Stimulated activated CD4-positive, alpha-beta T cell treated with anti-CD3 and anti-CD28 coated beads, Interleukin-4, amount 100 ng/mL, for 1 hour (primary cell): ENCODE results near the gene RAD21L1.

ENCODE experiments used
- DNase-seq: peaks from one replicate; pipeline ENCODE4 v3.0.0-alpha.2; 2020

The RAD21L1 gene

DNA sequence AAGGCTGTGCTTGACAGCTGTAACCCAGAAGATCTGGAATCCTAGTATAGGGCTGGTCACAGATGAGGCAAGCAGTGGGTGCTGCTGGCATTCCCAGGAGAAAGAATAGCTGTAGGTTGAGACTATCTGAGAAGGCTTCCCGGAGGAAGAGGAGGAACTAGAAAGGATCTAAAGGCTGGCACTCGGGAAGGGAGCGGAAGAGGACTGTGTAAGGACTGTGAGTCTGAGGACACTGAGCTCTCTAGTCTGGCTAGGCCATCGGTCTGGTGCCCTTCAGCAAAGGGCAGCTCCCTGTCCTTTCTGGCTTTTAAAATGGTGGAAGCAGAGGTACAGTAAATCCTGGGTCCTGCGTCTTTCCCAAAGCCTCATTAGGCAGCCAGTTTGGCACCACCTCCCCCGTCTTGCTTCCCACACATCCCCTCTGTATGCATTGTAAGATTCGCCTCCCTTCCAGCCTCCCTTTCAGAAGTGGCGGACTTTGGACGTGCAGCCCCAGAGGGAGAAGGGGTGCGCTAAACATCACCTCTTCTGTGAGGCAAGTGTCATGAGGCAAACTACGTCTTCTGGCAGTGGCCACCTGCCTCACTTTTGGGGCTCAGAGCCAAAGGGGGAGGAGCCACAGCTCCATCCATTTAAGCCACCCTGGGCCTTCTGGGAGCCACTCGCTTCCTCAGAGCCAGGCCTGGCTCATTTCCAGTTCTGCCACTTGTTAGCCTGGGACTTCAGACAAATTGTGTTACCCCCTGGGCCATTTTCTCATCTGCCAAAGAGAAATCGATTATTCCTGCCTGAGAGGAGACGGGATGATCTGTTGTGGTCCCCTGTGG is 48.9 kb downstream of the RAD21L1 start:
- no peak for DNase-seq

DNA sequence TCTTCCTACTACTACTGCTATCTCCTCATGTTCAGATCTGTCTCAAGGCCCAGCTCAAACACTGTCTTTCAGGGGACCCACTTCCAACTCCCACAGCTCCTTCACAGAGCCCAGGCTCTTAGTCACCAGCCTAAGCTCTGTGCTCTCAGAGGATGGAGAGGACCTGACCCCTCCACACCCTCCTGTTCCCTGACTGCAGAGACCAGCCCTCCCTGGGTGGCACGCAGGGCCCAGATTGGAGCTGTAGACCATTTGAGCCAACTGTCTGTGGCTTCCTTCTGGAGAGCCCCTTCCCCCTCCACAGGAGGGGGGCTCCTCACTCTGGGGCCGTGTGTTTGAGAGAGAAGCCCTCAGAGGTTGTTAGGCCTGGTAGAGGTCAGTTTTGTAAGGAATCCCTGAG is 50.1 kb downstream of the RAD21L1 start:
- DNase-seq = no peak

- DNase-seq = no peak
Measured at GRCh38 chr20:1277529-1278322, 51.9 kb downstream of the RAD21L1 start.

GRCh38 chr20:1278993-1279392 is 53.1 kb downstream of the RAD21L1 start:
- DNase-seq = no peak

DNA sequence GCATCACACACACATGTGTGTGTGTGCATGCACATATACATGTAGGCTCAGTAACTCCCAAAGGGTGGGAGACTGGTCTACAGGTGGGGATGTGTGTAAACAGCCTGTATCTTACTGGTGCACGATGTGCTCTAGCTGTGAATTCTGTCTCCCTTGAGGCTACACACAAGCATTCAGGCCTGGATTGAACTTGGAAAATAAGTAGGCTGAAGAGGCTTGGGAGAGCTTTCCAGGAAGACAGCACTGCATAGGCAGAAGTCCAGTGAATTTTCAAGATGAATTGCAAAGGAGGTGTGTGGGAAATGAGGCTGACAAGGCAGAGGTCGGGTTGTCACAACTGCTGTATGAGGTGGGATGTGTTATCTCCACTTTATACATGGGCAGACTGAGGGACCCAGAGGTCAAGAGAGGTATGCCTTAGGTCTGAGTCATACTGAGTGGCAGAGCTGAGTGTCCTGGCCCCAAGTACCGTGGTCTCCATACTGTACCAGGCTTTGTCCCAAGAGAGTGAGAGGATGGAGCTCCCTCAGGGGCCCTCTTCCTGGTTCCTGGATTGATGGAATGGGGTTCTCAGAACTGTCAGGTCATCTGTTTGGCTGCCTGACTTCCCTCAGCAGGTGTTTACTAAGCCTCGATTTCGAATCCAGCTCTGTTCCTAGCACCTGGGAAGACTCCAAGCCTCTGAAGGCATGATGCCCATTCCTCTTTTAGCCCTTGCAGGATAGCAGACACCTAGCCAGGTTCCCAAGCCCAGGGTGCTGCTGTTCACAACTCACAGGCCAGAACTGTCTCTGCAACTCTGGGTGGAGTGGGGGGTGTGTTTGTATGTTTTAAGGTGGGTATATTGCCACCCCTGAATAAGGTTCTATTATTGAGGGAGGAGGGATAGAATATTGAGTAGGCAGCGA is 54.6 kb downstream of the RAD21L1 start:
- no peak for DNase-seq

- DNase-seq = no peak
Measured at GRCh38 chr20:1281279-1282057, 55.6 kb downstream of the RAD21L1 start.

DNA sequence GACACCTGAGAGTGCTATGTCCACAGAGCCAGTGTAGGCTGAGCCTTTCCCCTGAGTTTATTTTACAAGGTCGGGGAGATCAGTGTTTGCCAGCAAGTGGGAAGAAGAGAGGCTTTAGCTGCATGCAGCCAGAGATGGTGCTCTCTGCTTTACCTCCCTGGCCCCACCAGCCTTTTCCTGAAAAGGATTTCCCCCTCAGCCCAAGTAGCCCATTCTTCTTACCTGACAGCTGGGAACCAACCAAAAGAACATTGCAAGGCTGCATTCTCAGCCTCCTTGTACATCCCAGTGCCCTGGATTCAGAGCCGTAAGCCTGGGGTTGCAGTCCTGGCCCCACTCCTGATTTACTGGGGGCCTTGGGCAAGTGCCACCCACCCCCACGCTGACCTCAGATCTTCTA is 57.1 kb downstream of the RAD21L1 start:
- DNase-seq = no peak

- DNase-seq = no peak
Measured at GRCh38 chr20:1283522-1284510, 58.0 kb downstream of the RAD21L1 start.

GRCh38 chr20:1286267-1287024 is 60.6 kb downstream of the RAD21L1 start:
- DNase-seq = no peak

GRCh38 chr20:1287306-1287705 is 61.5 kb downstream of the RAD21L1 start:
- DNase-seq = no peak

DNA sequence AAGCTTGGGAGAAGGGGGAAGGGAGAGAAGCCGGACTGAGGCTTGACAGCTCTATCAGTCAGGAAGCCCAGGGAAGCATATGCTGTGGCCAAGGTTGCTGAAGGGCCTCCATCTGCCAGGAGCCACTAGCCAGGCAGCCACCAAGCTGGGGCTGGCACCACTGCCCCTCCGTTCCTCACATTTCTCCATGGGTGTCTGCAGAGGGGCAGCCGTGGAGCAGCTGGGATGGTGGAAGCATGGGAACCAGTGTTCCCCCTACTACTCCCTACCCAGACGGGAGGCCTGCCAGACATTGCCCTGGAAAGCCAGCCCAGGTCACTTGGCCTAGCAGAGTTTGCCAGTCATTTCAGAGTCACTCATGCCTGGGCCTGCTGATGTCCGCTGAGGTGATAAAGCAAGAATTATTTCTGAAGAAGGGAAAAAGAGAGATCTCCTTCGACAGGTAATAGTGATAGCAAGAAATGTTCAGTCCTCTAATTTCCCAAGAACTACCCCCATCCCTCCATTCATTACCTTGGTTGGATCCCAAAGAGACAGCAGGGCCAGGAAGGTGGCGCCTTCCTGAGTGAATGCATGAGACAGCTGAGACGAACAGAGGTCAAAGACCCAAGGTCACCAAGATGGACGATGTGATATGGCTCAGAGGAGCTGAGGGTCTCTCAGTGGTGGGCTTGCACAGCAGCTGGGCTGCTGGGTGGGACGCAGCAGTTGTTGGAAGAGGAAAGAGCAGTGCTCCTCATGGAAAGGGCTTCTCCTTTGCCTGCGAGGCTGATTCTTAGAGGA is 62.1 kb downstream of the RAD21L1 start:
- no peak for DNase-seq

DNA sequence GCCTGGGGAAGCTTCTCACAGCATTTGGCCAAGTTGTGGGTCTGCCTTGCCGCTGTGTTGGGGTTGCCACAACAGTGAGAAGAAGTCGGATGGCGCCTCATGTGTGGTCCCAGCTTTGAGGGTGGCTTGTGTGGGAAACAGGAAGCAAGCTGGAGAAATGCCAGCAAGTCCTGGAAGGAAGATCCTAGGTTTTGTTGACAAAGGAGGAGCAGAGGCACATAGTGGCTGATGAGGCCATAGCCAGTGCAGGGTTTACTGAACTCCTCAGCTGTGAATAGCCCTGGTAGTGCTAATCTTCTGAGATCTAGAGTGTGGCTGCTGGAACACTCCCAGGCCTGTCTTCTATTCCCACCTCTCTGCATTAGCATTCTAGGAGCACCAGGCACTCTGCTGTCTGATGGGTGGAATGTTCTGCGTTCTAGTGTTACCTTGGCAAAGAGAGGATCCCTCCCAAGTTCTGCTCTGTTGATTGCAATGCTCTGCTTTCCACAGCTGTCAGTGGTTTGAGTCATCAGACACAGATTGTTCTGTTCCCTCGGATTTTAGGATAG is 65.4 kb downstream of the RAD21L1 start:
- no peak for DNase-seq

DNA sequence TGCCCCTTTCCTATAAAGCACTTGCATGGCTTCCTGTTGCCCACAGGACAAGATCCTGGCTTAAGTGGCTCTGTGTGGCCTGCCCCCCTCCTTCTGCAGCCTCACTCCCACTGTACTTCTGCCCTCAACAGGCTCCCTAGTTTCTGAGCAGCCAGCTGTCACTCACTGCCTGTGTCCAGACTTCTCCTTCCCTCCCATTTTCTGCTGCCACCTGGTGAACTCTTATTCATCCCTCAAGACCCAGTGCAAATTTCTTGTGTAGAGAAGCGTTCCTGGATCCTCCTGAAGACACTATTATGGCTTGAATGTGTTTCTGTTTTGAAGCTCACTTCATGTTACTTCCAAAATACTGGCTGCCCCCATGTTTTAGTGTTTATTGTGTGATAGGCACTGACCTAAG is 66.8 kb downstream of the RAD21L1 start:
- DNase-seq = no peak

GRCh38 chr20:1293641-1294379 is 68.0 kb downstream of the RAD21L1 start:
- no peak for DNase-seq

DNA sequence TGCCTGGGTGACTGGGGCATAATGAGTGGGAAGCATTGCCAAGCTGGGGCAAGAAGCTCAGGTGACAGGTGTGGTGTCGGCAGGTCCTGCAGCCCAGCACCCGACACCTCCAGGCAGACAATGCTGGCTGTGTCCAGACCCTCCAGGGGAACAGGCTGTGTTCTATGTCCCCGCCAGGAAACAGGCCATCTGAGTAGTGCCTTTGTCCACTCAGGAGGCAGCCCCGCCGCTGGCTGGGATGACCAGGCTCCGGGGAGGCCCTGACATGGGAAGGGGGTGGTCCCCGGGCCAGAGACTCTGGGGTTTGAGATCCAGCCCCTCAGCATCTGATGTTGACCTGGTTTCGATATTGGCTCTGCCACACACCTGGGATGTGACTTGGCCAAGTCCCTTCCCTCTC is 68.7 kb downstream of the RAD21L1 start:
- no peak for DNase-seq

DNA sequence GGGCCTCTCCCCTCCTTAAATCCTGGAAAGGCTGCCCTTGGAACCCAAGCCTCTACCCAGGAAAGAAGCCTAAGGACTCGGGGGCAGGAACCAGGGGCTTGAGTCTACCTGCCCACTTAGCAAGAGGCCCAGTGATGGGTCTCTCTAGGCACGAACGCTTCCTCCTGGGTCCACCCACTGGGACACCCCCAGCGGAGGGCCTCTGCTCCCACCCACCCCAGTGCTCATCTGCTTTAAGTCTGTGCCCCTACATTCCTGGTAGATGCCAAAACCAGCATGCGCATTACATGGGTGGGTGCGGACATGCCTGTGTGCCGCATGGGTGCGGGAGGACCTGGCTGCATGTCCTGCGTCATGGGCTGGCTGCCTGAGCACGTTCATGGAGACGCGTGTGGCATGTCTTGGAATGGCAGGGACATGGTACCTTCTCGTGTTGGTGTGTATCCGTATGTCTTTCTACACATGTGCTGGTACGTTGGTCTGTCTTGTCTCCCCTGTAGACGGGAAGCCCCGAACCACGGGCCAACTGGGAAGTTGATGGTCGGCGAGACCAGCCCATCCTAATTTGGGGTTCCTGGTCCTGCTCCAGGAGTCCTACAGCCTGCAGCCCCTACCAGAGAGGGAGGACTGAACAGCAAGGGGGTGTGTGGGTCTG is 69.6 kb downstream of the RAD21L1 start:
- DNase-seq = no peak

- DNase-seq = no peak
Measured at GRCh38 chr20:1296117-1296610, 70.3 kb downstream of the RAD21L1 start.

DNA sequence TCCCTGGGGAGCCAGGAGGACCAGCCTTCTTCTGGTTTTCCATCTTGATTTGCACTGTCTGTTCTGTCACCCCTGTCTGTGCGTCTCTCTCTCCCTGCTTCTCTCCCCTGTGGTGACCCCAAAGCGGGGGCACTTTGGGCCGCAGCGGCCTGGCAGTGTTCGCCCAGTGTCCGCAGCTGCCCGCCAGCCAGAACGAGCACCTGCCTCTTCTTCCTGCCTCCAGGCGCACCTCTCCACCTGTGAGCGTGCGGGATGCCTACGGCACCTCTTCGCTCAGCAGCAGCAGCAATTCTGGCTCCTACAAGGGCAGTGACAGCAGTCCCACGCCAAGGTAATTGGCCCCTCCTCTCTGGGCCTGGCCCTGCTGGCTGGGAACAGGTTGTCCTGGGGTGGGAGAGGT is 71.1 kb downstream of the RAD21L1 start:
- no peak for DNase-seq
